ENCODE results near the gene ZDHHC8. TPM values are rescaled to one million over a fixed set of nuclear protein-coding genes. Genes with fewer than 3 reads are reported as not detected.
A peak's percentile ranks its signal among the peaks of the same experiment; 100 is the strongest.

The ZDHHC8 gene
- total and polyA plus RNA-seq, 5 experiments from 2014 or later: 1.4 to 99.2 (median 4.6) TPM

- peaks cover 15 to 61% (median 42%) of the 10 kb centered on the region in 4 donors for H3K4me1 Mint-ChIP-seq
- DNase-seq (peak; percentile 27 to 75 (median 47)), ATAC-seq (peak; percentile 24 to 44)
- H3K27me3 Mint-ChIP-seq: no peaks in the 10 kb centered on the region
- peak overlapping the region; percentile 80 to 91 (median 84) for H3K4me3 Mint-ChIP-seq
- POLR2A ChIA-PET: interaction anchor here (0.8 to 3.2 kb wide), 13 partner anchors 9 to 973 kb away, joined by 3 to 23 read pairs (median 7); partner anchors contain the start of genes DGCR8, ESS2, GNB1L and HIRA
- H3K9me3 Mint-ChIP-seq: no peaks in the 10 kb centered on the region
- peak overlapping the region; percentile 70 to 94 (median 87) for H3K27ac Mint-ChIP-seq
- H3K36me3 Mint-ChIP-seq: peaks cover 0 to 33% (median 3%) of the 10 kb centered on the region in 3 donors
Measured at GRCh38 chr22:20117633-20118299, 13.8 kb upstream of the ZDHHC8 start.

- POLR2A ChIA-PET: interaction anchor here (0.6 to 3.2 kb wide), 5 partner anchors 10 to 687 kb away, joined by 3 to 23 read pairs (median 4); partner anchors contain the start of genes HIRA, MRPL40 and TANGO2
- Mint-ChIP-seq H3K27ac (peak overlapping the region; percentile 70 to 94 (median 87)), H3K4me1 (peaks cover 17 to 61% (median 45%) of the 10 kb centered on the region in 4 donors), H3K9me3 (no peaks in the 10 kb centered on the region), H3K36me3 (peaks cover 0 to 33% (median 3%) of the 10 kb centered on the region in 3 donors), H3K27me3 (no peaks in the 10 kb centered on the region), H3K4me3 (peak overlapping the region; percentile 80 to 90 (median 83))
- DNase-seq: peak in 1 of 10 donors; percentile 52
- no peak for ATAC-seq
Measured at GRCh38 chr22:20118300-20119020, 13.1 kb upstream of the ZDHHC8 start.

- peak overlapping the region in 1 of 10 donors; percentile 34 for H3K4me3 Mint-ChIP-seq
- H3K27me3 Mint-ChIP-seq: no peaks in the 10 kb centered on the region
- POLR2A ChIA-PET: no interaction called here
- H3K36me3 Mint-ChIP-seq: peaks cover 0 to 49% (median 3%) of the 10 kb centered on the region in 3 donors
- ATAC-seq (no peak), DNase-seq (no peak)
- peaks cover 9 to 51% (median 27%) of the 10 kb centered on the region in 4 donors for H3K4me1 Mint-ChIP-seq
- peak overlapping the region in 5 of 10 donors; percentile 52 to 79 (median 77) for H3K27ac Mint-ChIP-seq
- no peaks in the 10 kb centered on the region for H3K9me3 Mint-ChIP-seq
Measured at GRCh38 chr22:20121856-20122415, 9.7 kb upstream of the ZDHHC8 start.

- peak overlapping the region in 3 of 10 donors; percentile 7 to 87 (median 51) for H3K27ac Mint-ChIP-seq
Measured at GRCh38 chr22:20123366-20124082, 8.1 kb upstream of the ZDHHC8 start.

GRCh38 chr22:20124083-20124787, 7.4 kb upstream of the ZDHHC8 start:
- POLR2A ChIA-PET: no interaction called here
- peak overlapping the region in 3 of 10 donors; percentile 59 to 87 (median 67) for H3K27ac Mint-ChIP-seq
- peaks cover 0 to 54% (median 3%) of the 10 kb centered on the region in 3 donors for H3K36me3 Mint-ChIP-seq
- H3K27me3 Mint-ChIP-seq: no peaks in the 10 kb centered on the region
- no peaks in the 10 kb centered on the region for H3K9me3 Mint-ChIP-seq
- ATAC-seq (no peak), DNase-seq (no peak)
- peaks cover 5 to 39% (median 16%) of the 10 kb centered on the region in 4 donors for H3K4me1 Mint-ChIP-seq
- peak overlapping the region in 1 of 10 donors; percentile 20 for H3K4me3 Mint-ChIP-seq

More at GRCh38 chr22:20123366-20124082, 8.1 kb upstream of the ZDHHC8 start:
- Mint-ChIP-seq H3K36me3 (peaks cover 0 to 57% (median 3%) of the 10 kb centered on the region in 3 donors), H3K9me3 (no peaks in the 10 kb centered on the region), H3K4me3 (peak overlapping the region in 2 of 10 donors; percentile 41 to 51), H3K27me3 (no peaks in the 10 kb centered on the region), H3K4me1 (peaks cover 8 to 44% (median 20%) of the 10 kb centered on the region in 4 donors)
- DNase-seq (no peak), ATAC-seq (no peak)
- POLR2A ChIA-PET: no interaction called here

GRCh38 chr22:20125201-20126174, 6.1 kb upstream of the ZDHHC8 start:
- Mint-ChIP-seq H3K27me3 (no peaks in the 10 kb centered on the region), H3K9me3 (no peaks in the 10 kb centered on the region), H3K4me3 (no peak overlapping the region), H3K27ac (peak overlapping the region in 1 of 10 donors; percentile 83), H3K36me3 (peaks cover 0 to 44% (median 0%) of the 10 kb centered on the region in 3 donors), H3K4me1 (peaks cover 5 to 38% (median 16%) of the 10 kb centered on the region in 4 donors)
- POLR2A ChIA-PET: interaction anchor here (0.7 kb wide), 1 partner anchor 16 kb away, joined by 3 read pairs; no protein-coding TSS in a partner anchor
- DNase-seq (no peak), ATAC-seq (no peak)

GRCh38 chr22:20126284-20127029, 5.1 kb upstream of the ZDHHC8 start:
- ATAC-seq (no peak), DNase-seq (no peak)
- Mint-ChIP-seq H3K27me3 (no peaks in the 10 kb centered on the region), H3K9me3 (no peaks in the 10 kb centered on the region), H3K4me3 (no peak overlapping the region), H3K4me1 (peaks cover 5 to 29% (median 16%) of the 10 kb centered on the region in 4 donors), H3K36me3 (peaks cover 0 to 37% (median 0%) of the 10 kb centered on the region in 3 donors), H3K27ac (peak overlapping the region in 2 of 10 donors; percentile 27 to 83)
- POLR2A ChIA-PET: interaction anchor here (0.7 kb wide), 1 partner anchor 15 kb away, joined by 3 read pairs; no protein-coding TSS in a partner anchor

- H3K9me3 Mint-ChIP-seq: no peaks in the 10 kb centered on the region
- ATAC-seq (no peak), DNase-seq (no peak)
- peak overlapping the region in 2 of 10 donors; percentile 48 to 61 for H3K27ac Mint-ChIP-seq
- H3K27me3 Mint-ChIP-seq: no peaks in the 10 kb centered on the region
- peaks cover 0 to 29% (median 0%) of the 10 kb centered on the region in 3 donors for H3K36me3 Mint-ChIP-seq
- H3K4me1 Mint-ChIP-seq: peaks cover 4 to 21% (median 11%) of the 10 kb centered on the region in 4 donors
- POLR2A ChIA-PET: no interaction called here
- H3K4me3 Mint-ChIP-seq: no peak overlapping the region
Measured at GRCh38 chr22:20127318-20127868, 4.2 kb upstream of the ZDHHC8 start.

- POLR2A ChIA-PET: interaction anchor here (3.3 kb wide), 1 partner anchor 11 kb away, joined by 14 read pairs; the partner anchor contains the start of gene TRMT2A
- Mint-ChIP-seq H3K4me3 (no peak overlapping the region), H3K27me3 (no peaks in the 10 kb centered on the region), H3K27ac (peak overlapping the region in 5 of 10 donors; percentile 41 to 89 (median 61)), H3K36me3 (peaks cover 0 to 29% (median 0%) of the 10 kb centered on the region in 3 donors), H3K9me3 (no peaks in the 10 kb centered on the region), H3K4me1 (peaks cover 4 to 27% (median 14%) of the 10 kb centered on the region in 4 donors)
- ATAC-seq (no peak), DNase-seq (no peak)
Measured at GRCh38 chr22:20127869-20128618, 3.6 kb upstream of the ZDHHC8 start.
